WERI-Rb-1 (cell line): ENCODE results near the gene AQP12B.
A peak's percentile ranks its signal among the peaks of the same experiment; 100 is the strongest.

Experiments used
- DNase-seq: peaks from one replicate; pipeline ENCODE4 v3.0.0-alpha.2; 2020
- H3K27ac ChIP-seq: fragments of 250-450 bp; sonication (Bioruptor Pico); 2 replicates; pipeline ENCODE4 v1.5.1; 2020; ENCODE audit warnings: mild to moderate bottlenecking, moderate library complexity
- H3K27me3 ChIP-seq: fragments of 250-450 bp; sonication (Bioruptor Pico); 2 replicates; pipeline ENCODE4 v1.5.1; 2021; ENCODE audit warnings: mild to moderate bottlenecking, low read depth, moderate library complexity; ENCODE audit not compliant: insufficient read depth, severe bottlenecking
- H3K36me3 ChIP-seq: fragments of 250-450 bp; sonication (Bioruptor Pico); 2 replicates; pipeline ENCODE4 v1.5.1; 2020; ENCODE audit warnings: mild to moderate bottlenecking, moderate library complexity
- H3K4me3 ChIP-seq: 2 replicates; pipeline ENCODE4 v1.5.1; 2011; ENCODE audit warnings: low read depth, mild to moderate bottlenecking, control low read depth, low read length
- H3K9me3 ChIP-seq: fragments of 250-450 bp; sonication (Bioruptor Pico); 2 replicates; pipeline ENCODE4 v1.5.1; 2021; ENCODE audit warnings: mild to moderate bottlenecking, moderate library complexity; ENCODE audit not compliant: severe bottlenecking
- TF ChIP-seq, protein P1 (sequence below): IDR thresholded peaks from 2 replicates; pipeline ENCODE4 v1.5.1; 2011; ENCODE audit warnings: low read depth, mild to moderate bottlenecking, control low read depth, inconsistent platforms, low read length

AQP12B gene

GRCh38 chr2:240629619-240629967 is 53.1 kb downstream of the AQP12B start:
- no peak overlapping the region for H3K27ac ChIP-seq
- H3K36me3 ChIP-seq: no peaks in the 10 kb centered on the region
- peaks cover 17% of the 10 kb centered on the region for H3K9me3 ChIP-seq
- H3K27me3 ChIP-seq: no peaks in the 10 kb centered on the region
- H3K4me3 ChIP-seq: no peak overlapping the region
- no peak for DNase-seq
- TF ChIP-seq, protein P1, sequence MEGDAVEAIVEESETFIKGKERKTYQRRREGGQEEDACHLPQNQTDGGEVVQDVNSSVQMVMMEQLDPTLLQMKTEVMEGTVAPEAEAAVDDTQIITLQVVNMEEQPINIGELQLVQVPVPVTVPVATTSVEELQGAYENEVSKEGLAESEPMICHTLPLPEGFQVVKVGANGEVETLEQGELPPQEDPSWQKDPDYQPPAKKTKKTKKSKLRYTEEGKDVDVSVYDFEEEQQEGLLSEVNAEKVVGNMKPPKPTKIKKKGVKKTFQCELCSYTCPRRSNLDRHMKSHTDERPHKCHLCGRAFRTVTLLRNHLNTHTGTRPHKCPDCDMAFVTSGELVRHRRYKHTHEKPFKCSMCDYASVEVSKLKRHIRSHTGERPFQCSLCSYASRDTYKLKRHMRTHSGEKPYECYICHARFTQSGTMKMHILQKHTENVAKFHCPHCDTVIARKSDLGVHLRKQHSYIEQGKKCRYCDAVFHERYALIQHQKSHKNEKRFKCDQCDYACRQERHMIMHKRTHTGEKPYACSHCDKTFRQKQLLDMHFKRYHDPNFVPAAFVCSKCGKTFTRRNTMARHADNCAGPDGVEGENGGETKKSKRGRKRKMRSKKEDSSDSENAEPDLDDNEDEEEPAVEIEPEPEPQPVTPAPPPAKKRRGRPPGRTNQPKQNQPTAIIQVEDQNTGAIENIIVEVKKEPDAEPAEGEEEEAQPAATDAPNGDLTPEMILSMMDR: no peak

DNA sequence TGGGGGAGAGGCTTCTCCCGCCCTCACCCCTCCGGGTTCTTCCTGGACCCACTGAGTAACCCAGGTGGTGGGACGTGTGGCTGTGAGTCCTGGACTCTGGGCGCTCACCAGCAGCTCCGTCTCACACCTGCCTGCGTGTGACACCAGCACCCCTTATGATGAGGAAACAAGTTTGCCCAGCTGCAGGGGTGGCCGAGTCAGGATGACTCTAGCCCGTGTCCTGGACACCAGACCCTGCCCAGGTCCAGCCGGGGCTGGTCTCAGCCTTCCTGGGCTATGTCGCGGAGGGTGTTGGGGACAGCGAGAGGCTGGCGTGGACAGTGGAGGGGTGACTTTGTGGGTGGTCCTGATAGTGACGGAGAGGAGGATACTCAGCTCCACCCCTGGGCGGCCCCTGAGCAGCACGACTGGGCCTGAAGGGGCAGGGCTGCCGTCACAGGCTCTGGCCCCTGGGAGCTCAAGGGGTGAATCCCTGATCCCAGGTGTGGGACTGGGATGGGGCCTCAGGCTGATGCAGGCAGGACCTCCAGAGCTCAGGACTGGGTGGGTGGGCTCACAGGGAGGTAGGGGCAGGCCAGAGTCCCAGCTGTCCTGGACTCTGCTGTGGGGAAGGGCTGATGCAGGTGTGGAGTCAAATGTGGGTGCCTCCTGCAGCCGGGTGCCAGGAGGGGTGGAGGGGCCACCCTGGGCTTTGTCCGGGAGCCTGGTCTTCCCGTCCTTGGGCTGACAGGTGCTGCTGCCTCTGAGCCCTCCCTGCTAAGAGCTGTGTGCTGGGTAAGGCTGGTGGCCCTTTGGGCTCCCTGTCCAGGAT is 53.7 kb downstream of the AQP12B start:
- Histone ChIP-seq H3K27ac (no peak overlapping the region), H3K36me3 (no peaks in the 10 kb centered on the region), H3K27me3 (no peaks in the 10 kb centered on the region), H3K4me3 (no peak overlapping the region), H3K9me3 (peaks cover 12% of the 10 kb centered on the region)
- DNase-seq: no peak
- TF ChIP-seq, protein P1: no peak

DNA sequence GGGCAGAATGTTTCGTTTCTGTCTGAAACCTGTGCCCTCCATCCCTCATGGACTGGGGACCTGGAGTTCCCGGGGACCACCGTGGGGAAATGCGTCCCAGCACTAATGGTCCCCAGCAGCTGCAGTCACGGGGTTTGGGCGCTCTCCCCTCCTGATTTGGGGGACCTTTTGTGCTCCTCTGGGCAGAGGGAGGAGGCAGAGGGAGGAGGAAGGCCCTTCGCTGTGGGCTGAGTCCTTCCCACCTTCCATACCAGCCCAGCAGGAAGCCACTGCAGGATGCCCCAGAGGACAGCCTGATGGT is 54.2 kb downstream of the AQP12B start:
- no peak for DNase-seq
- Histone ChIP-seq H3K27me3 (no peaks in the 10 kb centered on the region), H3K9me3 (peaks cover 6% of the 10 kb centered on the region), H3K27ac (no peak overlapping the region), H3K36me3 (no peaks in the 10 kb centered on the region), H3K4me3 (no peak overlapping the region)
- TF ChIP-seq, protein P1: no peak

- peak; percentile 3 for DNase-seq
- H3K36me3 ChIP-seq: no peaks in the 10 kb centered on the region
- TF ChIP-seq, protein P1: no peak
- no peak overlapping the region for H3K27ac ChIP-seq
- peaks cover 3% of the 10 kb centered on the region for H3K9me3 ChIP-seq
- no peaks in the 10 kb centered on the region for H3K27me3 ChIP-seq
- H3K4me3 ChIP-seq: no peak overlapping the region
Measured at GRCh38 chr2:240627736-240628506, 54.8 kb downstream of the AQP12B start.

- Histone ChIP-seq H3K9me3 (no peaks in the 10 kb centered on the region), H3K4me3 (no peak overlapping the region), H3K36me3 (no peaks in the 10 kb centered on the region), H3K27me3 (no peaks in the 10 kb centered on the region), H3K27ac (no peak overlapping the region)
- peak; percentile 5 for DNase-seq
- TF ChIP-seq, protein P1: no peak
Measured at GRCh38 chr2:240626531-240627300, 56.0 kb downstream of the AQP12B start.
